ENCODE measurements around the gene SIRPB2. TPM values are rescaled to one million over a fixed set of nuclear protein-coding genes. Genes with fewer than 3 reads are reported as not detected.

SIRPB2 gene
- total RNA-seq, 4 donors from 2014 or later, result under 0.01 to 2.9 (median 1.7) TPM; not detected in 1

DNA sequence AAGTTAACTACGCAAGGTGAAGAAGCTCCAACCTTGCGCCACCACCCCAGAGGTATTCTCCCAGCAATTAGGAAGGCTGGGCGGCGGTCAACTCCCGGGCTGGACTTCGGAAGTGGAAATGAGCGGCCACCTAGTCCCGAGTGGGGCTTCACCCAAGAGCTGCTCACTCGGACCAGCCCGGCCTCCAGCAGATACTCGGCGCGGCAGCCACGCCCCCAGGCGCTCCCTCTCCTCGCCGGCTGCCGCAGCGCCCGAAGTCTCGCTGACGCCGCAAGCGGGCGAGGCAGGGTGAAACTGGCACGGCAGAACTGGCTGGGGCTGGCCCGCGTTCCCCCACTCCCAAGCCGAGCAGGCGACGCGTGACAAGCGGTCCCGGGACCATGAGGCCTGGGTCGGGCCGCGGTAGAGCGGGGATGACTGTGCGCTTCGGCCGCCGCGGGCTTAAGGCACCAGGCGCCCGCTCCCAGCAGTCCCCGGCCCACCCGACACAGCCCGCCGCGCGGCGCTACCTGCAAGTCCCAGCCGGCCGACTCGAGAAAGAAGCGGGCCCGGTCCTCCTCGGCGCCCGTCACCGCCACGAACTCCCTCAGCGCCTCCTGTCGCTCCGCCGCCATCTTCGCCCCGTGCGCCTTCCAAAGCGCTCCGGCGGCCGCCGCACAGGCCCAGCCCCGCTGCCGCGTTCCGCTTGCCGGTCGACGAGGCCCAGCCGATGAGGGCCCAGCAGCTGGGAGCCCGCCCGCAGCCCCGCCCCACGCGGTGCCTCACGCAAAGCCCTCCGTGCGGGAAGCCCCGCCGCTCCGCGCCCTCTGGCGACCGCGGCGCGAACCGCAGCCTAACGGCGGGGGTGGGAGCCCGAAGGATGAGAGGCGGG is 24.8 kb downstream of the SIRPB2 start, which contains the start of gene NSFL1C:
Gene NSFL1C (minus strand): TSS at position 639 of the 871 bp plus-strand sequence. CDS start 25 bp downstream, at position 614.
- intact Hi-C loops (cut with DNase I; ENCODE audit: low total_unique reads), result loop anchor here (10.0 kb wide), 1 partner anchor 152 kb away; no protein-coding TSS in a partner anchor
- Histone ChIP-seq H3K36me3 (no peaks in the 10 kb centered on the region), H3K4me1 (peaks cover 0 to 14% of the 10 kb centered on the region in 2 donors), H3K27ac (peak within 1 kb of the TSS; percentile 79 to 81), H3K4me3 (peak within 1 kb of the TSS; percentile 86 to 91), H3K27me3 (no peaks in the 10 kb centered on the region), H3K9me3 (no peaks in the 10 kb centered on the region)
- peak; percentile 92 to 96 for DNase-seq
- TF ChIP-seq, protein P1, sequence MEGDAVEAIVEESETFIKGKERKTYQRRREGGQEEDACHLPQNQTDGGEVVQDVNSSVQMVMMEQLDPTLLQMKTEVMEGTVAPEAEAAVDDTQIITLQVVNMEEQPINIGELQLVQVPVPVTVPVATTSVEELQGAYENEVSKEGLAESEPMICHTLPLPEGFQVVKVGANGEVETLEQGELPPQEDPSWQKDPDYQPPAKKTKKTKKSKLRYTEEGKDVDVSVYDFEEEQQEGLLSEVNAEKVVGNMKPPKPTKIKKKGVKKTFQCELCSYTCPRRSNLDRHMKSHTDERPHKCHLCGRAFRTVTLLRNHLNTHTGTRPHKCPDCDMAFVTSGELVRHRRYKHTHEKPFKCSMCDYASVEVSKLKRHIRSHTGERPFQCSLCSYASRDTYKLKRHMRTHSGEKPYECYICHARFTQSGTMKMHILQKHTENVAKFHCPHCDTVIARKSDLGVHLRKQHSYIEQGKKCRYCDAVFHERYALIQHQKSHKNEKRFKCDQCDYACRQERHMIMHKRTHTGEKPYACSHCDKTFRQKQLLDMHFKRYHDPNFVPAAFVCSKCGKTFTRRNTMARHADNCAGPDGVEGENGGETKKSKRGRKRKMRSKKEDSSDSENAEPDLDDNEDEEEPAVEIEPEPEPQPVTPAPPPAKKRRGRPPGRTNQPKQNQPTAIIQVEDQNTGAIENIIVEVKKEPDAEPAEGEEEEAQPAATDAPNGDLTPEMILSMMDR (IDR thresholded peaks at IDR 0.05), result peak; percentile 86 to 100 (median 99)
- TF ChIP-seq POLR2A (IDR thresholded peaks at IDR 0.05), result peak; percentile 30 to 80

DNA sequence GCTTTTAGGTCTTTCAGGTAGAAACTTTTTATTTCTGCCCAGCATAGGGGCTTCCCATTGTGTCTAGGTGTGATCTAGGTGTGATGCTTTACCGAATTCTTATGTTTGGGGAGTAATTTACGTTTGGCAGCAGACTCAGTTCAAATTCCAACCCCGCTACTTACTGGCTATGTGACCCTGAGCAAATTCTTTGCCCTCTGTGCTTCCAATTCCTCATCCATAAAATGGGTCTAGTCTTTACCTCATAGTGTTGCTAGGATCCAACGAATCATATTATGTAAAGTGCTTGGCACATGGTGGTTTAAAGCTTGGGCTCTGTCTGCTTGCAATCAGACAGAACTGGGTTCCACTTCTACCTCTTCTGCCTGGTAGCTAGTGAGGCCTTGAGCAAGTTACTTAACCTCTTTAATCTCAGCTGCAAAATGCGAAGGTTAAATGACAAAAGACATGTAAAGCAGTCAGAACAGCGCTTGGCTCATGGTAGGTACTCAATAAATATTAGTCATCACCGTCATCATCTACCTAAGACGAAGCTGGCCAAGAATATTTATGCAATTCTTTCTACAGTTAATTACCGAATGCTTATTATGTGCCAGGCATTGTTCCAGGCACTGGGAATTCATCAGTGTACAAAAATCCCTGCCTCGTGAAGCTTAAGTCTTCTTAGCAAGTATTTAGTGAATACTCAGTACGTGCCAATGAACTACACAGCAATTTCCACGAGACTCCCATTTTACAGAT is 25.6 kb downstream of the SIRPB2 start:
- H3K27ac ChIP-seq, result peak overlapping the region in 1 of 2 donors; percentile 81
- TF ChIP-seq POLR2A (IDR thresholded peaks at IDR 0.05), result no peak
- TF ChIP-seq, protein P1 (IDR thresholded peaks at IDR 0.05), result no peak
- H3K9me3 ChIP-seq, result no peaks in the 10 kb centered on the region
- intact Hi-C loops (cut with DNase I; ENCODE audit: low total_unique reads), result loop anchor here (10.0 kb wide), 1 partner anchor 151 kb away; no protein-coding TSS in a partner anchor
- no peaks in the 10 kb centered on the region for H3K27me3 ChIP-seq
- no peak for DNase-seq
- H3K36me3 ChIP-seq, result no peaks in the 10 kb centered on the region
- peak overlapping the region; percentile 86 to 91 for H3K4me3 ChIP-seq
- peaks cover 0 to 14% of the 10 kb centered on the region in 2 donors for H3K4me1 ChIP-seq

DNA sequence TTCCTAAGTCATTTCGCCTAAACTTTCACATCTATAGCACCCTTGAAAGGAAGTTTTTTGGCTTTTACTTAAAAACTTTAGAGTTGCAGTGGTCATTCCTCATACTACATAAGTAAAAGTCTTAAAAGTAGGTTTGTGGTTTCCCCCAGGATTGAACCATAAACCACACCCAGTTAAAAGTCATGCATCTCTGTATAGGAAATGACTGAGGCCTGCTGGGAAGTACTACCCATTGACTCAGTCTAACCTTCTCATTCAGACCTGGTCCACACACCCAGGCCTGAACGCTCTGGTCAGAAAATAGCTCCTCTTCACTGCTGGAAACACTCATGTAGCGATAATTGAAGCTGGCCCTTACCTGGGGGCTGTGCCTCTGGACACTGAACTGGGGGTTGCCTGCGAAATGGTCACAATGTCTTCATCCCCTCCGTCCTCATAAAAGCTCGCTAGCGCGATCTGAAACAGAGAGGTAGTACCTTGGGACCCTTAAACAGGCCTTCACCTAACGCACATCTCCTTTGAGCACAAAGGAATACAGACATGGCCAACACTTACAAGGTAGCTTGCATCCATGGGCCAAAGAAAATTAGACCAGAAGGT is 27.1 kb downstream of the SIRPB2 start:
- H3K9me3 ChIP-seq, result no peaks in the 10 kb centered on the region
- intact Hi-C loops (cut with DNase I; ENCODE audit: low total_unique reads), result loop anchor here (10.0 kb wide), 1 partner anchor 149 kb away; no protein-coding TSS in a partner anchor
- no peak for DNase-seq
- no peaks in the 10 kb centered on the region for H3K27me3 ChIP-seq
- H3K36me3 ChIP-seq, result no peaks in the 10 kb centered on the region
- TF ChIP-seq, protein P1 (IDR thresholded peaks at IDR 0.05), result no peak
- no peak for TF ChIP-seq POLR2A (IDR thresholded peaks at IDR 0.05)
- no peak overlapping the region for H3K4me3 ChIP-seq
- H3K4me1 ChIP-seq, result peaks cover 0 to 14% of the 10 kb centered on the region in 2 donors
- H3K27ac ChIP-seq, result no peak overlapping the region

DNA sequence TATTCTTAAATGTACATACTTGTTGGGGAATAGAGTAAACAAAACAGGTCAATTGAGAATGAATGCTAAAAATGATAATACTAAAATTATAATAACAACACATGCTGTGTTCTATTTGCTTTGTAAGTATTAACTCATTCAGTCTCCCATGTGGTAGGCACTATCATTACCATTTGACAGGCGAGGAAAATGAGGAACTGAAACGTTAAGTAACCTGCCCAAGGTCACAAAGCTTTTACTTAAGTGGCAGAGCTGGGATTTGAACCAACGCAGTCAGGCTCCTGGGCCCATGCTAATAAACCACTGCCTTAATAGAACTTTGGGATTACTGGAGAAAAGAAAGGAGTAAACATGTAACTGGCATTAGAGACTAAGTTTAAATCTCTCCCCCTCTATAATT is 28.4 kb downstream of the SIRPB2 start:
- no peaks in the 10 kb centered on the region for H3K36me3 ChIP-seq
- H3K4me1 ChIP-seq, result peaks cover 0 to 14% of the 10 kb centered on the region in 2 donors
- no peaks in the 10 kb centered on the region for H3K27me3 ChIP-seq
- no peak overlapping the region for H3K27ac ChIP-seq
- no peak for TF ChIP-seq POLR2A (IDR thresholded peaks at IDR 0.05)
- TF ChIP-seq, protein P1 (IDR thresholded peaks at IDR 0.05), result no peak
- H3K9me3 ChIP-seq, result no peaks in the 10 kb centered on the region
- DNase-seq, result no peak
- H3K4me3 ChIP-seq, result no peak overlapping the region
- intact Hi-C loops (cut with DNase I; ENCODE audit: low total_unique reads), result loop anchor here (10.0 kb wide), 1 partner anchor 148 kb away; no protein-coding TSS in a partner anchor
